A549 treated with dexamethasone at 1 μM for 4 hours (cell line): ENCODE results near the gene SLC6A4. TPM values are rescaled to one million over a fixed set of nuclear protein-coding genes. Genes with fewer than 3 reads are reported as not detected.

Source experiments
- total RNA-seq: library from RNA; stranded (reverse); fragments of 200-300 nt; extraction: Qiagen RNA extraction; gene quantifications from 5 replicates; pipeline ENCODE4 v1.2.3, GENCODE V29; 2022

The SLC6A4 gene
- total RNA-seq = 0.06 to 0.12 TPM in 2 of 5 replicates, not detected in the others

GRCh38 chr17:30235386-30236296, at the start of gene SLC6A4:
TSS of gene SLC6A4 (minus strand) at chr17:30235697. CDS start at chr17:30221958, 13,739 bp downstream.

Other genes starting within 250 kb of the SLC6A4 start
- gene NSRP1, start 118.9 kb downstream of the SLC6A4 start, total RNA-seq = 30.1 to 35.8 TPM (median 32.1 TPM) in 5 replicates
- gene BLMH, start 56.2 kb upstream of the SLC6A4 start, total RNA-seq = 39.0 to 45.0 TPM (median 43.3 TPM) in 5 replicates
- gene TMIGD1, start 98.4 kb upstream of the SLC6A4 start, total RNA-seq = not detected in 5 replicates
- 23.6 to 46.6 TPM (median 39.4 TPM) in 5 replicates for gene CPD, start 143.2 kb upstream of the SLC6A4 start, total RNA-seq
- 40.3 to 48.3 TPM (median 44.6 TPM) in 5 replicates for gene GOSR1, start 241.7 kb upstream of the SLC6A4 start, total RNA-seq